ENCODE results near the gene PCDH18. TPM values are rescaled to one million over a fixed set of nuclear protein-coding genes. Genes with fewer than 3 reads are reported as not detected.

Gene PCDH18
- total RNA-seq, 1 donor from 2014 or later = 6.4 TPM

- Mint-ChIP-seq H3K4me1 (ENCODE audit: low read depth) (peaks cover 10% of the 10 kb centered on the region), H3K4me3 (ENCODE audit: low read depth) (no peak overlapping the region), H3K27me3 (no peaks in the 10 kb centered on the region), H3K27ac (no peak overlapping the region), H3K36me3 (ENCODE audit: insufficient read depth) (peaks cover 6% of the 10 kb centered on the region), H3K9me3 (ENCODE audit: low read depth) (no peaks in the 10 kb centered on the region)
- peak; percentile 12 for TF ChIP-seq CTCF (IDR thresholded peaks at IDR 0.05; ENCODE audit: unreplicated experiment)
- no peak for DNase-seq (ENCODE audit: low spot score, unreplicated experiment)
Observed at GRCh38 chr4:137531168-137531985, 917 bp downstream of the PCDH18 start.

GRCh38 chr4:137530176-137530575 lies 2.1 kb downstream of the PCDH18 start:
- DNase-seq (ENCODE audit: low spot score, unreplicated experiment) = no peak
- Mint-ChIP-seq H3K27ac (no peak overlapping the region), H3K4me1 (ENCODE audit: low read depth) (peaks cover 10% of the 10 kb centered on the region)

GRCh38 chr4:137529432-137529831 lies 2.9 kb downstream of the PCDH18 start:
- Mint-ChIP-seq H3K9me3 (ENCODE audit: low read depth) (no peaks in the 10 kb centered on the region), H3K36me3 (ENCODE audit: insufficient read depth) (peaks cover 6% of the 10 kb centered on the region), H3K4me3 (ENCODE audit: low read depth) (peak overlapping the region; percentile 22), H3K27me3 (no peaks in the 10 kb centered on the region), H3K4me1 (ENCODE audit: low read depth) (peaks cover 15% of the 10 kb centered on the region), H3K27ac (peak overlapping the region; percentile 17)
- TF ChIP-seq CTCF (IDR thresholded peaks at IDR 0.05; ENCODE audit: unreplicated experiment) = no peak
- DNase-seq (ENCODE audit: low spot score, unreplicated experiment) = no peak

More at GRCh38 chr4:137530176-137530575, 2.1 kb downstream of the PCDH18 start:
- Mint-ChIP-seq H3K4me3 (ENCODE audit: low read depth) (no peak overlapping the region), H3K9me3 (ENCODE audit: low read depth) (no peaks in the 10 kb centered on the region), H3K27me3 (no peaks in the 10 kb centered on the region), H3K36me3 (ENCODE audit: insufficient read depth) (peaks cover 6% of the 10 kb centered on the region)
- TF ChIP-seq CTCF (IDR thresholded peaks at IDR 0.05; ENCODE audit: unreplicated experiment) = no peak

GRCh38 chr4:137528673-137529072 lies 3.6 kb downstream of the PCDH18 start:
- Mint-ChIP-seq H3K36me3 (ENCODE audit: insufficient read depth) (peaks cover 6% of the 10 kb centered on the region), H3K4me3 (ENCODE audit: low read depth) (no peak overlapping the region), H3K27me3 (no peaks in the 10 kb centered on the region), H3K27ac (no peak overlapping the region), H3K9me3 (ENCODE audit: low read depth) (no peaks in the 10 kb centered on the region), H3K4me1 (ENCODE audit: low read depth) (peaks cover 16% of the 10 kb centered on the region)
- no peak for DNase-seq (ENCODE audit: low spot score, unreplicated experiment)
- TF ChIP-seq CTCF (IDR thresholded peaks at IDR 0.05; ENCODE audit: unreplicated experiment) = no peak

GRCh38 chr4:137526681-137527080 lies 5.6 kb downstream of the PCDH18 start:
- Mint-ChIP-seq H3K4me1 (ENCODE audit: low read depth) (peaks cover 16% of the 10 kb centered on the region), H3K9me3 (ENCODE audit: low read depth) (no peaks in the 10 kb centered on the region), H3K4me3 (ENCODE audit: low read depth) (no peak overlapping the region), H3K36me3 (ENCODE audit: insufficient read depth) (peaks cover 7% of the 10 kb centered on the region), H3K27ac (no peak overlapping the region), H3K27me3 (no peaks in the 10 kb centered on the region)
- no peak for TF ChIP-seq CTCF (IDR thresholded peaks at IDR 0.05; ENCODE audit: unreplicated experiment)
- DNase-seq (ENCODE audit: low spot score, unreplicated experiment) = no peak
